Uterus (tissue), 2 donors: ENCODE results near the gene DNAH8.

Experiments
- CTCF ChIP-seq, 4 experiments: fragments of 200-600 bp in 2 of 4; fragments of 450-650 bp in 2 of 4; sonication (generic) in 2 of 4; IDR thresholded peaks; one replicate each; pipeline ENCODE4 v1.5.1; 2016 to 2019; ENCODE audit warnings: antibody characterized with exemption in 4 of 4, mild to moderate bottlenecking in 2 of 4, moderate library complexity in 1 of 4
- POLR2A ChIP-seq, 2 donors: fragments of 450-650 bp; IDR thresholded peaks; one replicate each; pipeline ENCODE4 v1.6.1; 2016; ENCODE audit warnings: antibody characterized with exemption in 2 of 2, mild to moderate bottlenecking in 1 of 2, moderate library complexity in 1 of 2

GRCh38 chr6:38767560-38767959 is 52.4 kb downstream of the DNAH8 start:
- TF ChIP-seq CTCF (IDR thresholded peaks at IDR 0.05) (no peak), POLR2A (IDR thresholded peaks at IDR 0.05) (no peak)
